ENCODE results near the gene CARD19.

CARD19 gene, protein sequence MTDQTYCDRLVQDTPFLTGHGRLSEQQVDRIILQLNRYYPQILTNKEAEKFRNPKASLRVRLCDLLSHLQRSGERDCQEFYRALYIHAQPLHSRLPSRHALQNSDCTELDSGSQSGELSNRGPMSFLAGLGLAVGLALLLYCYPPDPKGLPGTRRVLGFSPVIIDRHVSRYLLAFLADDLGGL

DNA sequence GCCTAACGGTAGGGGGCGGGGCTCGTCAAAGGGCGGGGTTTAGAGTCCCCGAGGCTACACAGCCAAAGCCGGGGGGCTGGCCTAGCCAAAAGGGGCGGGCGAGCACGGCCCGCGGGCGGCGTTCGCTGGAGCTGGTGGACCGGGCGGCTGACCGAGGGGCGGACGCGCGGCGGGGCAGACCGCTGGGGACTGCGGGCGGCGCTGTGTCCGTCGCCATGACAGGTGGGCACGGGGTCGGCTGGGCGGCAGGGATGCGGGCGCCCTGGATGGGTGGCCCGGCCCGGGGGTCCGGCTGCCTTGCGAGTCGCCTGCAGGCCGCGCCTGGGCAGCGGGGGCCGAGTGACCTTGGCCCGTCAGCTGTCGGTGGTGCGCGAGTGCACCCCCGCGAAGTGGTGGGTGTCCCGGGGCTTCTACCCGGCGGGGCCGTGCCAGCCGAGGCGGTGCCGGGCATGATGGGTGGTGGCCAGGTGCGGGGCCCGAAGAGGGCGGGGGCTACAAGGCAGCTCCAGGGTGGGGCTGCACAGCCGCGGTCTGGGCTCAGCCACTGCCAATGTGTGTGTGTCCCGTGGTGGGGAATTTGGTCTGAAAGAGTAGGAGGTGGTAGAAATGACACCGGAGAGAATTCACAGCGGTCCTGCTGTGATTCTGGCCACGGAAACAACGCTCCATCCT is at the start of gene CARD19:
Gene CARD19 (plus strand): TSS at position 87 of the 672 bp plus-strand sequence. CDS start 129 bp downstream, at position 216.
- no peak for DNase-seq (ENCODE audit: low read depth in 2 of 2)

DNA sequence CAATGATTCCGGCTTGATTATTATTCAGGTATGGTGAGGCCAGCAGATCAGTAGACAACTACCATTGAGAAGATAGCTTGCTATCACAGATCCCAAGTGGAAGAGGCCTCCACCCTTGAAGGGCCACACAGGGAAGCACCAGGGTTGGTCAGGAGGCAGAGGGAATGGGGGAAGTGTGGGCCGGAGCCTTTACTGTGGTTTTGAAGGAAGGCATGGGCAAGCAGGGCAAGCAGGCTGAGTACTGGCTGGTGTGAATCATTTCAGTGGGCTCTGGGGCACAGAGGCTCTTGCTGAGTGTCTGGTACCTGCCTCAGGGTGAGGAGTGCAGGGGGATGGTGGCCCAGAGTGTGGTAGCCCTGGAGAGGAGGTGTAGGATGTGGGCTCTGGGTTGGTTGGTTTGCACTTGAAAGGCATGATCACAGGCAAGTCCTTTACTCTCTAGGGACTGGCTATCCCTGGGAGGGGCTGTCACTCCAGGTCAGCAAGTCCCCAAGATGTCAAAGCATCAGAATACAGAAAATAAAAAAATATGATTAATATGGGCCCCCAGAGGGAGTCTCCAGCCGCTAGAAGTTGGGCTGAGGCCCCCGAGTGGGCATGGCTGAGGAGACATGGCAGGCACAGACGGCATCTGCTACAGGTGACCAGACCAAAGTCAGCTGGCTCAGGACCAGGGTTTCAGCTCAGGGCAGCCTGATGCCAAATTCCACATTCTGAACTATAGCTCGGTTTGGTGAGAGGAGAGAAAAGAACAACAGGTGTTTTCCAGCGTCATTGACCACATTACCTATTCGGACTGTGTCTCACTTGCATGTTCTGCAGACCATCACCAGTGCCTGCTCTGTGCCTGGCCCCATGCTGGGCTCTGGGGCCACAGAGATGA is 47.2 kb upstream of the CARD19 start:
- no peak for DNase-seq (ENCODE audit: low read depth in 2 of 2)

DNA sequence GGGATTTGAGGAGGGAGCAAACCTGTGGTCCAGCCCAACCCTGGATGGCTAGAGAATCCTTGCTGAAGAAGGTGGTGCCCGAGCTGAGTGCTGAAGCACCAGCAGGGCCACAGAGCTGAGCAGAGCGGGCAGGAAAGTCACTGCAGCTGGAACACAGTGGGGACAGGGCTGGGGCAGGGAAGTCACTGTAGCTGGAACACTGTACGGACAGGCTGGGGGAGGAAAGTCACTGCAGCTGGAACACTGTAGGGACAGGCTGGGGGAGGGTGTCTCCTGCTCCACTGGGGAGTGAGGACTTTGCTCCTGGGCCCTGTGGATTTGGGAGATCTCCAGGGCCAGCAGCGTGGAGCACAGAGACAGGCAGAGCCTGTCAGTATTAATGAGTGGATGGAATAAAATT is 46.5 kb upstream of the CARD19 start:
- no peak for DNase-seq (ENCODE audit: low read depth in 2 of 2)

DNA sequence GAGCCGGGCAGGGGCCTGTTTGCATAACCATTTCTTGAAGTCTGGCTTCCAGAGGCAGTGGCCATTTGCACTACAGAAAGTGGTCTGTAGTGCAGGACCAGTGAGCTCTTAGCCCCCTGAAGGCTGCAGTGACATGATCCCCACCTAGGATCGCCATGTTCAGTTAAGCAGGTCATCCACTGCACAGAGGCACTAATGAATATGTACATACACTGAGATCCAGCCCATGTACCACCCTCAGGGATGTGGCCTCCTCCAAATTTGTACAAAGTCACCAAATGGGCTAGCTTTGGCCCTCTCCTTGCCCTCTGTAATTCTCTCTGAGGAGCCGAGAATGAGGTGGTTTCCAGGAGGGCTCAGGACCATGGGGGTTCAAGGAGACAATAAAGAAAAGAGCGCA is 45.8 kb upstream of the CARD19 start:
- no peak for DNase-seq (ENCODE audit: low read depth in 2 of 2)

DNA sequence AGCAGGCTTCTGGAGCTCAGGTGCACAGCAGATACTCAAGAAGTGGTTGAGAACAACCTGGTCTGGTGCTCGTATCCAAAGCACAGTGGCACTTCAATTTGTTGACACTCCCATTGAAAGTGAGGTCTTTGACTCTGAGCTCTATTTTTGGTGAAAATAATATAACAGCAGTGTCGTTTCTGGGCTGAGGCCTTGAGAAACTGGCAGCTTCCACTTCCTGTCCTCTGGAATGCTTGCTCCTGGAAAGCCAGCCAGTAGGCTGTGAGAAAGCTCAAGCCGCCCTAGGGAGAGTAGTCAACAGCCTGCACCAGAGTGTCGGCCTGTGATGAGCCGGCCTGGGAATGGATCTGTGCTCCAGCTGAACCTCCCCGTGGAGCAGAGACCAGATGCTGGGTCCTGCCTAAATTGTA is 44.3 kb upstream of the CARD19 start:
- no peak for DNase-seq (ENCODE audit: low read depth in 2 of 2)

DNA sequence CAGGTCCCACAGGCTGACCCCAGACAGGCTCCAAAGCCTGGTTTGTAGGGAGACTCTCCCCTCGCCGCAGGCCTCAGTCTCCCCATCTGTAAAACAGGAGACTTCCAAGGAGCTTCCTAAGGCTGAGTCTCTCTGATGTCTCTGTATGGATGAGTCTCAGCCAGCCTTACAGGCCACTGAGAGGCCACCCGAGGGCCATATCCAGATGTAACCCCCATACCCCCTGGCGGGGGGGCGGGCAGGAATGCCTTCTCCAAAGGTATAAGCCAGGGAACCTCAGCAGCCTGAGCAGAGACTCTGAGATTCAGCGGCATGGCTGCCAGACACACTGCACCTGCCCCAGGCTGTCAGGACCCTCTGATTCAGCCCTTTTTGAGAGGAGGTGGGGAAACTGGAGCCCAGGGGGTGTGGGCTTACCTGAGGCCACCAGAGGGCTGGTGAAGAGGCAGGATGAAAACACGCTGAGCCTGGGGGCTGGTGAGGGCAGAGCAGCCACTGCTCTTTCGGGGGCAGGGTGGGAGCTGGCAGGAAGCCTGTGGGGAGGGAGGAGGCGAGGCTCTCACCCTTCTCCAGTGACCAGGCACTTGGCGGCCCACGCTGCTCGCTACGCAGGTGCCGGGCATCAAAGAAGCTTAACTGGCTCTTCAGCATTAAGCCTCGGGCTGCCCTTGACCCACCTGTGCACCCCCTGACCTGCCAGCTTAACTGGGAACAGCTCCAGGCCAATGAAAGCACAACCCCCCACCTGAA is 43.1 kb upstream of the CARD19 start:
- no peak for DNase-seq (ENCODE audit: low read depth in 2 of 2)

DNA sequence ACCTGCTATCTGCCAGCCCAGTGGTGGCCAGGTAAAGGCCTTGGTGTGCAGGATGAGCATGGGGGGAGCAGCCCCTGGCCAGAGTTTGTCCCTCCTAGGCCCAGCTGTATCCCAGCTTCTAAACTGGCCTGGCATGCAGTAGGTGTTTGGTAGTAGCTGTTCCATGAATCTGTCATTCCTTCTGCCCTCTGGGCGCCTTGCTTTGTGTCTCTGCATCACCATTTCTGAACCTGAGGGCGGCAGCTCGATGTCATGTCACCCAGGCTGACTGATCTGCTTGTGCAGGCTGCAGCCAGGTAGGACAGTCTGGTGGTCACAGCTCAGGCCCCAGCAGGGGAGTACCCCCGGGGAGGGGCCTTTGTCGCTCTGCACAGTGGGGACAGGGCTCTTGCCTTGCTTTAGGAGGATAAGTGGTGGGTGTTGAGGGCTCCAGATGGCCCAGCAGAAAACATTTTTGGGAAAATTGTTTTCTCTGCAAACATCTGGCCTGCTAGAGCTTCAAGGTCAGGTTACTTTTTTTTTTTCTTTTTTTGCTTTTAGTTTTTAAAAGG is 42.2 kb upstream of the CARD19 start:
- no peak for DNase-seq (ENCODE audit: low read depth in 2 of 2)

DNA sequence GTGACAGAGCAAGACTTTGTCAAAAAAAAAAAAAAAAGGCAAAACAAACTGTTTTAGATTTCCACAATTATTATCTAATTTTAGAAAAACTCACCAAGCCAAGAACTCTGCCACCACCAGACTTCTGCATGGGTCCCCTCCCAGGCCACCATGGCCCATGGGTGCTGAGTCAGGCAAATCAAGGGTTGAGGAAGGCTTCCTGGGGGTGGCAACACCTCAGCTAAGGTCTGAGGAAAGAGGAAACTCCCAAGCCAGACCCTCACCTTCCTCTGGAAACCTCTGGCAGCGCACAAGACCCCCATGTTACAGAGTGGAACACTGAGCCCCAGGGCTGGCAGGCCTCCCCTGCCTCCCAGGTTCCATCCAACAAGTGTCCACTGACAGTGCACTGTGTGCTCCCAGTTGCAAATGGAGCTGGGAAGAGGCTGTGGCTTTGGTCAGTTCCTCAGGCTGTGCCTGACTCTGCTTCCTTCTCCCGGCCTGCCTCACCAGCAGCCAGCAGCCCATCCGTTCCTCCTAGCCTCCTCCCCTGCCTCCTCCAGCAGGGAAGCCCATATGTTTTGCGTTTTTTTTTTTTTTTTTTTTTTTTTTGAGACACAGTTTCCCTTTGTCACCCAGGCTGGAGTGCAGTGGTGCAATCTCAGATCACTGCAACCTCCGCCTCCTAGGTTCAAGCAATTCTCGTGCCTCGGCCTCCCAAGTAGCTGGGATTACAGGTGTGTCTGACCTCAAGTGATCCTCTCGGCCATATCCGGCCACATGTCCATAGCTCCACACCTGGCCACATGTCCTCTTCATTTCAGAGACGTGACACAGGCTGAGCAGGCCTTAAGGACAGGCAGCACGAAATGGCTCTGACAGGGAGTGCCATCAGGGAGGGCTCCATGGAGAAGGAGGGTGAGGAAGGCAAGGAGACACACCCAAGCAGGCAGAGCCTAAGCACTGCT is 41.0 kb upstream of the CARD19 start:
- DNase-seq (ENCODE audit: low read depth in 2 of 2), result no peak

DNA sequence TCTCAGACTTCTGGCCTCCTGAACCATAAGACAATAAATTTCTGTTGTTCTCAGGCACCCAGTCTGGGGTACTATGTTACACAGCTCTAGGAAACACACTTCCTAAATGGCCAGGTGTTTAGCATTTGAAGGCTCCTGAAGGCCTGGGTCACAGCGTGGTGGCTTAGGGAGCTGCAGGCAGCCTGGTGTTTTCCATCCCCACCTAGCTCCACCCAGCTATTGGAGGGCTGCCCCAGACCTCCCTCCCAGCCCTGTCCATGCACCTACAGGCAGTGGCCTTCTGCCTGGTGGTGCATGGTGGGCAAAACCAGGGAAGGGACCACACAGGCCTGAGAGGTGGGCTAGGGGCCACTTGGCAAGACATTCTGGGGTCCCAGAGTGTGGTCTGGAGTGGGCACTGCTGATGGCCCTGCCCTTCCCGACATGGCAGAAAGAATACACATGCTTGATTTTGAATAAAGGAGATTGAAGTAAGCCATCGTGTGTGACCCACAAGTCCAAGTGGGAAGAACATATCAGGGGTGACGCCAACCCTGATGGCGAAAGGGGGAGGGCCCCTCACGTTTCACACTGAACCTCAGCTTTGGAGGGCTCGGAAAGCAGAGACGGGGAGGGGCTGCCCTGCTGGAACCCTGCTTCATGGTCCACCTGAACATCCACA is 38.8 kb upstream of the CARD19 start:
- DNase-seq (ENCODE audit: low read depth in 2 of 2), result no peak

DNA sequence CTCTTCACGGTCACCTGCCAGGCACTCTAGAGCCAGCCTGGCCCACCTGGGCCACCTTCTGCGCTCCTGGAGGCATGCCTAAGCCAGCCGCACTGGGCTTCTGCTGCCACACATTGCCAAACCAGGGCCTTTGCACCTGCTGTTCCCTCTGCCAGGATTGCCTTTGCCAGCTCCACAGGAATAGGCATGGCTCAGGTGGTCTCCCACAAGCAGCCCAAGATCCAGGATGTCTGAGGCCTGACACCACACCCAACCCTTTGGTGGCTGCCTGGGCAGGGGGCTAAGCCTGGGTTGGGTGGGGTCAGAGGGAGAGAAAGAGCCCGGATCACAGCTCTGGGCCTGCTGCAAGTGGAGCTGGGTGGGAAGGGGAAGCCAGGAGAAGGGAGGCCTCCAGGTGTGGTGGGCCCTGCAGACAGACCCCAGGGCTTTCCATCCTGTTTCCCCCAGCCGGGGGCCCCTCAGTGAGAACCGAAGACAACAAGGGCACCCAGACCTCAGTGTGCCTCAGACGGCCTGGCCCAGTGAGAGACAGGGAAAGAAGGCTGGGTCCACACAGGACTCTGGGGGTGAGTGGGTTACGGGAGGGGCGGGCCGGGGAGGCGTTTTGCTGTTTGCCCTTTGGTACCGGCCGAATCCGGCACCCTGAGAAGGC is 38.2 kb upstream of the CARD19 start:
- DNase-seq (ENCODE audit: low read depth in 2 of 2), result no peak

DNA sequence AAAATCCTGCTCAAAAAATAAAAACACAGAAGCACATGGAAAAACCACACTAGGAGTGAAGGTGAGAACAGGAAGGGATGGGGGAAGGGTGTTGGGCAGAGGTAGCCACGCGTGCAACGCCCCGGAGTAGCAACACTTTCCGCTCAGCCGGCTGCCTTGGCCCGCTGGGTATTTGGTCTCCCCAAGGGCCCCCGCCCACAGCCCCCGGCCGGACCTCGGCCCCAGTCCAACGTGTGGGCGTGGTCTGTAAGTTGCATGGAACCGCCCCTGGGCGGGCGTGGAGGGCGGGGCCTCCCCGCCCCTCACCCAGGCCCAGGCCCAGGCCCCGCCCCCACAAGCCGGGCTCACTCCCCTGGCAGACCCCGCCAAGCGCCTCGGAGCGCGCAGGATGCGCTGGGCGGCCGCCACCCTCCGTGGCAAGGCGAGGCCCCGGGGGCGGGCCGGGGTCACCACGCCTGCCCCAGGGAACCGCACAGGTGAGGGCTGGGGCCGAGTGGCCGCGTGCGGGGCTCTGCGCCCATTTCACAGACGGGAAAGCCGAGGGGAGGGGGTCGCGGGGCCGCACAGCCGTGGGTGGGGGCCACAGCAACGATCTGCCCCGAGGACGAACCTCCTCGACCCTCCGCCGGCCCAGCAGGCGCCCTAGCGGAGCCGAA is 37.5 kb upstream of the CARD19 start, which contains the start of gene SUSD3:
Gene SUSD3 (plus strand): TSS at position 347 of the 656 bp plus-strand sequence. CDS start 42 bp downstream, at position 389.
- DNase-seq (ENCODE audit: low read depth in 2 of 2), result peak; percentile 23 to 30

DNA sequence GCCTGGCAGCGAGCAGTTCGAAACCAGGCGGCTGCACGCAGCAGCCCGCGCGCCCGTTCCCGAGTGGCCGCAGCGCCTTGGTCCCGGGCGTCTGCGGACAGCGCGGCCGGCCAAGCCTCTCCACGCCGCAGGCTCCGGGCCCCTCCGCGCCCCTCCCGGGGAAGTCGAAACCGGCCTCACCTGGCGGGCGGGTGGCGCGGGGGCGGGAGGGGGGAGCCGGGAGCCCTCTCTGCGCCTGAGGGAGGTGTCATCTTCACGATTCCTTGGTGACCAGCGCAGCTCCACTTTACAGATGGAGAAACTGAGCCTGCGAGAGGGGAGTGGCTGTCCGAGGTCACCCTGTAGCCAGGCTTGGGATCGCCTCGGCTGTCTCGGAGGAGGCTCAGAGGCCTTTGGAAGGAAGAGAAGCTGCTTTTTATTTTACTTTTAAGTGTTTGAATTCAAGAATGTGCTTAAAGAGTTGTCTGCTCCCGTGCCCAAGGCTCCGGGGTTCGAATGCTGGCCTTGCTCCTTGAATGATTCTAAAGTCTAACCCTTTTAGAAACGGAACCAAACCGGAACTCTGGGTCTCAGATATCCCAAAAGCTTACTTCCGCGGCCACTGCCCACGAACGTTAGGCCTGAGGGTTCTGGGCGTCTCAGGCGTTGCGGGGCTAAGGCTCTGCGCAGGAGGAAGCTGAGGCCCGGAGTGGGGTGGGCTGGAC is 36.9 kb upstream of the CARD19 start:
- DNase-seq (ENCODE audit: low read depth in 2 of 2), result no peak

DNA sequence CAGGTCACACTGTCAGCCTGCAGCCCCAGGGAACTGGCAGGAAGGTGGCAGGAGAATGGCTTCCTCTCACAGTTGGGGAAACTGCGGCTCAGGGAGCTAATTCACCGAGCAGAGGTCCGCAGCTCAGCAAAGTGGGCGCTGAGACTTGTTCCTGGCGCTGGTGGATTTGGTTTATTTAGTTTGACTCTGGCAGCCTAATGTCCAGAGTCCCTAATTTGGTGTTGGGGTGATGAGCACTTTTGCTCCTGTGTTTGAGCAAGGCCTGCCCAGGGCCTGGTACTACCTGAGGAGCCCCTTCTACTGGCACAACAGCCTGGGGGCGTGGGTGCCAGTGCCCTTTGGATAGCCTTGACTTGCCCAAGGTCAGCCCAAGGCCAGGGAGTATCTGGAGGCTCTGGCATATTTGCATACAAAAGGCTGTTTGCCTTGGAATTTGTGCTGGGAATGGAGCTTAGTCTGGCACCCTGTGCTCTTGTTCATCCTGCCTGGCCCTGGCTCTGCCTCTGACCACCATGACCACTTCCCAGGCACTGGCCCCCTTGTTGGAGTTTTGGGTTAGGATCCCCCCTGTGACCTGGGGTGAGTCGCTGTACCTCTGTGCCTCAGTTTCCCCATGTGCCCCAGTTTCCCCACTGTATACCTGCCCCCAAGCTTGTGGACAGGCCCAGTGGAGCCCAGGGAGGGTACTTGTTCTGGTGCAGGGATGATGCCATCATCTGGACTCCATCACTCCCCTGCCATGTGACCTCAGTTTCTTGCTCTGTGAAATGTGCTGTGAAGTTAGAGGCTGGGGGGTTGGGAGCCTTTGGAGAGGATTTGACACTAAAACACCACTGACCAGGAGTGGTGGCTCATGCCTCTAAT is 36.1 kb upstream of the CARD19 start:
- DNase-seq (ENCODE audit: low read depth in 2 of 2), result no peak

DNA sequence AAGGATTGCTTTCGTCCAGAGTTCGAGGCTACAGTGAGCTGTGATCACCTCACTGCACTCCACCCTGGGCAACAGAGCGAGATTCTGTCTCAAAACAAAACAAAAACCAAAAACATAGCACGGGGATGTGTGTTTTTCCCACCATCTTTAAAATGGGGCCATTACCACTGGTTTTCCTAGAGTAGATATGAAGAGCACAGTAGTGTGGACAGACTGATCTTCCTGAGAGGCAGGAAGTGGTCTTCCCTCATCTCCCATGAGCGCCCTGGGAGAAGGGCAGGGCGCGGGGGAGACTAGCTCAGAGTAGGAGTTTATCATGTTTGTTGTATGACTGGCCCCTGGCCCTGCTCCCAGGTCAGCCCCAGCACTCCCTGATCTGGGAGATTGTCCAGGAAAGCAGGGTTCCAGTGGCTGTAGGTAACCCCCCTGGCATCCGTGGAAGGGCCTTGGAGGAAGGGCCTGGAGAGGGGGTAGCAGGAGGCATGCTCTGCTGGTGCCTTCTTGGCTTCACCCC is 35.2 kb upstream of the CARD19 start:
- DNase-seq (ENCODE audit: low read depth in 2 of 2), result no peak

DNA sequence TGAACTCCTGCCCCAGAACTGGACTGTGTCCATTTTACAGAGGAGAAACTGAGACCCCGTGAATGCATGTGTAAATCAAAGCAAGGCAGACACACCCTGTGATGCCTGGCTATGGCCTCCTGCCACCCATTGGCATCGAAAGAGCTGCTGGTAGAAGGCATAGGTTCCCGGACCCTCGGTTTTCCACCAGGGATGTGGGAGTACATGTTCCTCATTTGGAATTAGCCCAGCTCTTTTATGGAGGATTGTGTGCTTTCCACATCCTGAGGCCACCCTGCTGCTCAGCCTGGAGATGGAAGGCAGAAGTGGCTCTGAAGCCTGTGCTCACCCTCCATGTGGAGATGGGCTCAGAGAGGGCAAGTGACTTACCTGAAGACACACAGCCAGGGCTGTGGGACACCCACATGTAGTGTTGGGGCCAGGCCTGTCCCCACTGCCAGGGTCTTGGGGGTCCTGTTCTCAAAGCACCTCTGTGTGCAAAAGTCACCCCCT is 34.7 kb upstream of the CARD19 start:
- no peak for DNase-seq (ENCODE audit: low read depth in 2 of 2)

DNA sequence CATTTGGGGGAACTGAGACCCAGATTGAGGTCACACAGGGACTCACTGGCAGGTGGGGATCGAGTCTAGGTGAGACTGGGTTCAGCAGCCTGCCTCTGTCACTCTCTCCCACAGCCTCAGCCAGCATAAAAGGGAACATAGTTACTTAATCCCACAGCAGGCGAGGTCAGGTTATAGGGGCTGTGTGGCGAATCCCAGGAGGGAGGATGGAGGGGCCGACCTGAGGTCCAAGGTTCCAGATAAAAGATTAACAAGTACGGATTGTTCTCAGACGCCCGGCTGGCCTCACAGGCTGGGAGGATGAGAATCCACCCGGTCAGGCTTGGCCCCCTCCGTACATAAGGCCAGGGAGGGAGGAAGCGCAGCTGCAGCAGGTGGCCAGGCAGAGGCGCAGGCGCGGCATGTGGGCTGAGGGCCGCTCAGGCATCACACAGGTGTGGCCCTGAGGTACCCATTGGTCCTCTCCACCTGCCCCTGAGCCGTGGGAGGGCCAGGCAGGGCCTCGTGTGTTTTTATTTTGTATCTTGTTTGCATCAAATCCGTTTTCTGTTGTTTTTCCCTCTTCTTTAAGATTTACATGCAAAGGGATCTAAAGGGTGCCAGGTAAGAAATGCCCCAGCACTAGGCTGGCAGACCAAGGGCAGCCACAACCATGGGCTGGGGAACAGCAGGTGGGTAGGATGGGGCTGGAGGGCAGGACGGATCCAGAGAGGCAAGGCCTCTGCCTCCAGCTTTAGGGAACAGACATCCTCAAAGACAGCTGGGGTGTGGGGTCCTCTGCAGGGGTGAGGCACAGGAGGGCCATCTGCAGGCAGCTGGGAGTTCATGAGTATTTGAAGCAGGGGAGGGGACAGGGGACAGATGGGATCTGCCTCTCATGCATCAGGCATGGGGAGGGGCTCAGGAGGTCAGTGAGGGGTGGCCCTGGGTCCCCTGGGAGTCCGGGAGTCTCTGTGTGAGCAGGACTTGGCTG is 33.9 kb upstream of the CARD19 start:
- DNase-seq (ENCODE audit: low read depth in 2 of 2), result no peak

Measured in stimulated activated CD8-positive, alpha-beta memory T cell treated with anti-CD3 and anti-CD28 coated beads, Interleukin-7, amount 100 ng/mL, for 1 hour (primary cell).